ENCODE data around the gene BICC1.

Gene BICC1

DNA sequence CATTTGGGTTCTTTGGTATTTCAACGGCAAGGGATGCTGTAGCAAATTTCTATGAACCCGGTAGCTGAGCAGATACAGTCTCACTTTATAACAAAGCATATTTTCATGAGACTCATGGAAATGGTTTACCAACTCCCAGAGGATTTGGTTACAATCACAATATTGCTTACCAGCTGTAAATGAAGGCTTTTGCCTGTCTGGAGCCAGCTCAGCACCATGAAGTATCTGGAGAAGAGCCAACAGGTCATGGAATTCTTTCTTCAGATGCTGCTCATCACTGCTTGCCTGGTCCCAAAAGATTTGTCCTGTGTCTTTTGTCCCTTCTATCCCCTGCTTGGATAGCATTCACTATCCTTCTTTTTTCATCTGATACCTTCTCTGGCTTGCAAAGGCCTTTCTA is 346.9 kb downstream of the BICC1 start:
- TF ChIP-seq, protein P1, sequence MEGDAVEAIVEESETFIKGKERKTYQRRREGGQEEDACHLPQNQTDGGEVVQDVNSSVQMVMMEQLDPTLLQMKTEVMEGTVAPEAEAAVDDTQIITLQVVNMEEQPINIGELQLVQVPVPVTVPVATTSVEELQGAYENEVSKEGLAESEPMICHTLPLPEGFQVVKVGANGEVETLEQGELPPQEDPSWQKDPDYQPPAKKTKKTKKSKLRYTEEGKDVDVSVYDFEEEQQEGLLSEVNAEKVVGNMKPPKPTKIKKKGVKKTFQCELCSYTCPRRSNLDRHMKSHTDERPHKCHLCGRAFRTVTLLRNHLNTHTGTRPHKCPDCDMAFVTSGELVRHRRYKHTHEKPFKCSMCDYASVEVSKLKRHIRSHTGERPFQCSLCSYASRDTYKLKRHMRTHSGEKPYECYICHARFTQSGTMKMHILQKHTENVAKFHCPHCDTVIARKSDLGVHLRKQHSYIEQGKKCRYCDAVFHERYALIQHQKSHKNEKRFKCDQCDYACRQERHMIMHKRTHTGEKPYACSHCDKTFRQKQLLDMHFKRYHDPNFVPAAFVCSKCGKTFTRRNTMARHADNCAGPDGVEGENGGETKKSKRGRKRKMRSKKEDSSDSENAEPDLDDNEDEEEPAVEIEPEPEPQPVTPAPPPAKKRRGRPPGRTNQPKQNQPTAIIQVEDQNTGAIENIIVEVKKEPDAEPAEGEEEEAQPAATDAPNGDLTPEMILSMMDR (IDR thresholded peaks at IDR 0.05; ENCODE audit: low read depth, low read length) = no peak
- peak in 1 of 2 donors; percentile 28 for DNase-seq (ENCODE audit: low read depth in 2 of 2)
- H3K4me3 ChIP-seq (replicated peaks in 1 of 2; ENCODE audit: low read depth in 2 of 2, low read length in 2 of 2) = no peak overlapping the region

DNA sequence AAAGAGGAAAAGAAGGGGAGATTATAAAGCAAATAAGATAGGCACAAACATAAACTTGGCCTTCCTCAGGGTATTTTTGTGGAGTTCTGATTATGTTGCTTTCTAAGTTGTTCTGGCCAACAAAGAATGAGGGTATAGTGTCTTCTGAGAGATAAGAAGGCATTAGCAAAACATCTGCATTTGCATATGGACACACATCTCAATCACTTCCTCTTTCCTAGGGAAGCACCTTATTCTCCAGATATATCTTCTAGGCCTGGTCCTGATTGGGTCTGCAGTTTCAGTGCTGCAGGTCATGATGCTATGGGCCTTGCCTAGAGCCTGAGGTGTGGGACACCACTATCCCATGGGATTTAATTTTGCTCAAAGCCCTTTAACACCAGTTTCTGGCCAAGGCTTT is 355.0 kb downstream of the BICC1 start:
- H3K4me3 ChIP-seq (replicated peaks in 1 of 2; ENCODE audit: low read depth in 2 of 2, low read length in 2 of 2) = no peak overlapping the region
- TF ChIP-seq, protein P1 (IDR thresholded peaks at IDR 0.05; ENCODE audit: low read depth, low read length) = no peak
- no peak for DNase-seq (ENCODE audit: low read depth in 2 of 2)

DNA sequence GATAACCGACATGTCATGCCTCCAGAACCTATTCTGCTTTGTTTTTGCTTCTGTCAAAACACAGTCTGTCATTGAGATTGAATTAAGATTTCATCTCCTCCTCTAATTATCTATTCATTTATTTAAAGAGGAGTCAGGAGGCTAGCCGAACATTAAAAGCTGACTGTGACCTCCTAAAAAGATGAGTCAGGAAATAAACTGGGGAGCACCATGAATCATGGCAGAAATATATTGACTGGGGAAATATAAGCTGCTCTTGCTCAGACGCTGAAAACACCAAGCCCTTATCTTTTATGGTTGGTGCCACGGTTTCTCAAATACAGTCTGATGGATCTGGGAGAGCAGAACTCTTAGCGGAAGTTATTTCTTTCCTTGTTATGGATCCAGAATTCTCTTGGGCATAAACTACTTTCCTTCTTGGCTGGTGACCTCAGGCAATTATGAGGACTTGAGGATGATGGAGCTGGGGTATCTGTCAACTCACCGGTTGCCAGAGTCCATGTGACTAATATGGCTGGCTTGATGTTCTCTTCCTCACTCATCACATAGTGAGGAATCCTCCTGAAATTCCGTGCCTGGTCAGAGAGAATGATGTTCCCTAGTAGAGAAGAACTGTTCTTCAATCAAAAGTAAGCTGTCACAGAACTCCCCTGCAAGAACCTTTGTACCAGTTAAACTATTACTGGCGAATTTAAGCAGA is 356.2 kb downstream of the BICC1 start:
- TF ChIP-seq, protein P1 (IDR thresholded peaks at IDR 0.05; ENCODE audit: low read depth, low read length) = no peak
- H3K4me3 ChIP-seq (replicated peaks in 1 of 2; ENCODE audit: low read depth in 2 of 2, low read length in 2 of 2) = no peak overlapping the region
- peak in 1 of 2 donors; percentile 52 for DNase-seq (ENCODE audit: low read depth in 2 of 2)

DNA sequence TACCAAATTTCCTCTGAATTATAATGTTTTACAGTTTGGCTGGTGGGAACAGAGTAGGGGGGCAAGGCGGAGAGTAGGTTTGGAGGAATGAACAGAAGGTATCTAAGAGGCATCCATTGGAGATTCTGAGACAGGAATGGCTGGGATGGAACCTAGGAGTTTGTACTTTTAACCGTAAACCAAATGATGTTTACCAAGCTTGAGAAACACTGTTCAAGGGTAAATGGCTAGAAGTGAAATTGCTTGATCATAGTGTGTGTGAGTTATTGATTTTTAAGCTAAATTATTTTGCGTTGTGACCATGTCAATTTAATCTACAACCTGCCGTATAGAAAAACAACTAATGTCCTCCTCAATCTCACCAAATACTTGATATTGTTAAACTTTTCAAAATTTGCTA is 357.4 kb downstream of the BICC1 start:
- DNase-seq (ENCODE audit: low read depth in 2 of 2) = no peak
- TF ChIP-seq, protein P1 (IDR thresholded peaks at IDR 0.05; ENCODE audit: low read depth, low read length) = no peak
- no peak overlapping the region for H3K4me3 ChIP-seq (replicated peaks in 1 of 2; ENCODE audit: low read depth in 2 of 2, low read length in 2 of 2)

DNA sequence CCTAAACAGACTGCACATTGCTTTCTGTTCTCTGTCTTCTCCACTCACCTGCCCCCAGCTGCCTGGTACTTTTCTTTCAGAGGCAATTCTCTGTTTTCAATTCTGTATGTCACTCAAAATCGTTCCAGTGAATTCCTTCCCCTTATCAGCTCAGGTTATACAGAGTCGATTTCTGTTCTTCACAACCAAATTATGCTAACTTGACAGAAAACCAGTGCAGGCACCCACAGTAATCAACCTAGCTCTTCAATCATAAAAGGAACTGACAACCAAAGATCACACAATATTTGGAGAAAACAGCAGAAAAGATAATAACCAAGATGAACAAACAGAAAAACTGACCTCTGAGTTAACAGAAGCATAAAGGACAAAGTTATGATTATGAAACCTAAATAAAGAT is 360.5 kb downstream of the BICC1 start:
- no peak overlapping the region for H3K4me3 ChIP-seq (replicated peaks in 1 of 2; ENCODE audit: low read depth in 2 of 2, low read length in 2 of 2)
- DNase-seq (ENCODE audit: low read depth in 2 of 2) = no peak
- TF ChIP-seq, protein P1 (IDR thresholded peaks at IDR 0.05; ENCODE audit: low read depth, low read length) = no peak

Data from cardiac fibroblast (primary cell).